Psoas muscle (tissue), 8 donors: ENCODE measurements around the gene SOCS2. TPM values are rescaled to one million over a fixed set of nuclear protein-coding genes. Genes with fewer than 3 reads are reported as not detected.

ENCODE experiments used
- ATAC-seq, 4 donors: fragments of 200-7000 bp; cut with Tn5 transposase; one replicate each; pipeline ENCODE4 v1.9.1; 2020; ENCODE audit warnings: moderate library complexity in 3 of 4, mild to moderate bottlenecking in 2 of 4
- DNase-seq, 2 donors: peaks; one replicate each; pipeline ENCODE4 v3.0.0-alpha.2; 2020
- H3K27ac ChIP-seq: fragments of 200-600 bp; one replicate; pipeline ENCODE4 v1.8.0; 2022
- H3K27me3 ChIP-seq, 3 donors: fragments of 200-600 bp in 1 of 3; one replicate each; pipeline versions ENCODE4 v1.6.1 to v1.8.0; 2013 to 2022; ENCODE audit warnings: low read length in 2 of 3, mild to moderate bottlenecking in 2 of 3, moderate library complexity in 1 of 3; ENCODE audit not compliant: insufficient read depth in 3 of 3
- H3K36me3 ChIP-seq, 2 donors: fragments of 200-600 bp in 1 of 2; one replicate each; pipeline versions ENCODE4 v1.6.1 to v1.8.0; 2013 to 2022; ENCODE audit warnings: low read depth in 1 of 2, mild to moderate bottlenecking in 1 of 2, moderate library complexity in 1 of 2; ENCODE audit not compliant: insufficient read depth in 1 of 2
- H3K4me1 ChIP-seq: fragments of 200-600 bp; one replicate; pipeline ENCODE4 v1.8.0; 2022
- H3K4me3 ChIP-seq: fragments of 200-600 bp; one replicate; pipeline ENCODE4 v1.8.0; 2022; ENCODE audit warnings: mild to moderate bottlenecking
- H3K9me3 ChIP-seq: fragments of 200-600 bp; one replicate; pipeline ENCODE4 v1.8.0; 2022
- CTCF ChIP-seq: fragments of 200-600 bp; IDR thresholded peaks from one replicate; pipeline ENCODE4 v1.8.0; 2022; ENCODE audit warnings: antibody characterized with exemption
- WGBS, 3 donors: extraction: QIAGEN DNeasy Blood & Tissue Kit; methylation state at CpG; one replicate each; pipeline versions ENCODE4 v1.1.6 to v1.1.7; 2013; 5-methylcytosine and 5-hydroxymethylcytosine counted together
- intact Hi-C, 2 donors: fragments of 100-400 bp; cut with DNase I; formaldehyde crosslinking; loops; one replicate each; pipeline versions ENCODE4 v1.11.0 to v1.14.2; 2022
- polyA plus RNA-seq, 3 donors: library from polyadenylated mRNA; stranded (reverse); fragments of 200-250 nt; gene quantifications; one replicate each; pipeline ENCODE4 v1.2.3, GENCODE V29; 2013
- total RNA-seq, 4 donors: library from RNA; stranded (reverse); fragmentation: NEBNext Ultra II Directional in 2 of 4; extraction: Animal tissue kit (Norgen Biotek cat#: 25700) in 2 of 4; gene quantifications; one replicate each; pipeline versions ENCODE4 v1.2.1 to v1.2.4, GENCODE V29; 2021 to 2023
- donor health status: healthy with polysubstance abuse.
- donor health status: DM: no; HTN: no; CAD: no; lungs with moderate emphysema.
- donor health status: Bipolar disorder and iron deficiency.
- donor health status: healthy.
- donor health status: DM: yes; HTN: yes; CAD: no.
- donor health status: DM: no; HTN: no; CAD: no.
- donor health status: DM: no; HTN: no; CAD: no.
- donor health status: DM: yes; HTN: yes; CAD: no.

The SOCS2 gene
- total and polyA plus RNA-seq, 7 donors, result 2.9 to 10.6 (median 4.7) TPM

- WGBS, 3 donors, result 49 to 59% (median 52%) methylated on average over 4 of the region's 4 CpGs
- H3K9me3 ChIP-seq, result no peaks in the 10 kb centered on the region
- no peak overlapping the region for H3K4me3 ChIP-seq
- DNase-seq (no peak), ATAC-seq (no peak)
- H3K27ac ChIP-seq, result no peak overlapping the region
- intact Hi-C loops, result no loop called here
- no peaks in the 10 kb centered on the region for H3K27me3 ChIP-seq
- no peaks in the 10 kb centered on the region for H3K4me1 ChIP-seq
- H3K36me3 ChIP-seq, result no peaks in the 10 kb centered on the region
- no peak for TF ChIP-seq CTCF
Observed at GRCh38 chr12:93612776-93613175, 40.3 kb downstream of the SOCS2 start.

- no peak for TF ChIP-seq CTCF
- intact Hi-C loops, result no loop called here
- H3K27ac ChIP-seq, result no peak overlapping the region
- no peaks in the 10 kb centered on the region for H3K9me3 ChIP-seq
- no peak overlapping the region for H3K4me3 ChIP-seq
- no peaks in the 10 kb centered on the region for H3K36me3 ChIP-seq
- ATAC-seq (no peak), DNase-seq (no peak)
- WGBS, 3 donors, result 77 to 85% (median 79%) methylated on average over 2 of the region's 2 CpGs
- no peaks in the 10 kb centered on the region for H3K27me3 ChIP-seq
- no peaks in the 10 kb centered on the region for H3K4me1 ChIP-seq
Observed at GRCh38 chr12:93614917-93615596, 42.6 kb downstream of the SOCS2 start.

GRCh38 chr12:93616584-93617101 is 44.2 kb downstream of the SOCS2 start:
- no peak overlapping the region for H3K27ac ChIP-seq
- no peaks in the 10 kb centered on the region for H3K9me3 ChIP-seq
- H3K4me3 ChIP-seq, result no peak overlapping the region
- no peaks in the 10 kb centered on the region for H3K36me3 ChIP-seq
- 75 to 82% (median 78%) methylated on average over 8 of the region's 8 CpGs for WGBS, 3 donors
- no peaks in the 10 kb centered on the region for H3K4me1 ChIP-seq
- no peak for TF ChIP-seq CTCF
- intact Hi-C loops, result no loop called here
- H3K27me3 ChIP-seq, result no peaks in the 10 kb centered on the region
- DNase-seq (no peak), ATAC-seq (no peak)

- intact Hi-C loops, result no loop called here
- 88 to 91% (median 90%) methylated on average over 8 of the region's 8 CpGs for WGBS, 3 donors
Observed at GRCh38 chr12:93618891-93619410, 46.5 kb downstream of the SOCS2 start.

More at GRCh38 chr12:93618891-93619410, 46.5 kb downstream of the SOCS2 start:
- no peak for TF ChIP-seq CTCF
- H3K36me3 ChIP-seq, result no peaks in the 10 kb centered on the region
- H3K27me3 ChIP-seq, result no peaks in the 10 kb centered on the region
- H3K9me3 ChIP-seq, result no peaks in the 10 kb centered on the region
- no peaks in the 10 kb centered on the region for H3K4me1 ChIP-seq
- H3K4me3 ChIP-seq, result no peak overlapping the region
- ATAC-seq, result no peak
- H3K27ac ChIP-seq, result no peak overlapping the region
- no peak for DNase-seq
